K562 (cell line): ENCODE measurements around the gene GALNT15. TPM values are rescaled to one million over a fixed set of nuclear protein-coding genes. Genes with fewer than 3 reads are reported as not detected.

Source experiments
- DIDO1 ChIP-seq: fragments of 450-650 bp; IDR thresholded peaks from 2 replicates; pipeline ENCODE4 v1.6.1; 2016; ENCODE audit warnings: low read depth, missing biosample characterization, missing genetic modification characterization
- FUS ChIP-seq: fragments of 200-400 bp; formaldehyde crosslinking; optimal IDR thresholded peaks from 2 replicates; pipeline ENCODE3; 2017; ENCODE audit warnings: low read depth, low read length
- GABPA ChIP-seq: fragments of 200-800 bp; sonication (Bioruptor generic); conservative IDR thresholded peaks from 2 replicates; pipeline ENCODE4 v1.6.1; 2016; ENCODE audit warnings: low read depth, missing genetic modification characterization, missing compliant biosample characterization
- MAFK ChIP-seq: IDR thresholded peaks from 2 replicates; pipeline ENCODE4 v1.6.1; 2011; ENCODE audit warnings: low read length, improper control_type of control experiment
- NFATC3 ChIP-seq: fragments of 450-650 bp; IDR thresholded peaks from 2 replicates; pipeline ENCODE4 v1.6.1; 2017; ENCODE audit warnings: mild to moderate bottlenecking
- NR2C1 ChIP-seq, 2 experiments: fragments of 450-650 bp; IDR thresholded peaks; 2 replicates each; pipeline ENCODE4 v1.6.1; 2017; ENCODE audit warnings: mild to moderate bottlenecking in 2 of 2, antibody characterized with exemption in 1 of 2, inconsistent platforms in 1 of 2, missing compliant biosample characterization in 1 of 2, missing genetic modification characterization in 1 of 2
- RAD21 ChIP-seq, 2 experiments: fragments of 250-450 bp in 1 of 2; fragments of 450-650 bp in 1 of 2; sonication (Bioruptor Pico) in 1 of 2; formaldehyde crosslinking in 1 of 2; IDR thresholded peaks in 1 of 2; conservative IDR thresholded peaks in 1 of 2; 2 replicates each; pipeline versions ENCODE4 v1.4.0 to v1.8.0; 2020 to 2022; ENCODE audit warnings: mild to moderate bottlenecking in 2 of 2, moderate library complexity in 1 of 2
- TCFL5 ChIP-seq: fragments of 250-450 bp; sonication (Bioruptor Pico); conservative IDR thresholded peaks from 2 replicates; pipeline ENCODE4 v1.6.1; 2021; ENCODE audit warnings: mild to moderate bottlenecking, moderate library complexity, matching md5 sums
- TEAD2 ChIP-seq: fragments of 450-650 bp; IDR thresholded peaks from 2 replicates; pipeline ENCODE4 v1.6.1; 2016; ENCODE audit warnings: missing genetic modification characterization, control low read depth, missing compliant biosample characterization
- polyA plus RNA-seq, 8 experiments: library from polyadenylated mRNA; depleted of rRNA in 4 of 8; stranded (reverse) in 5 of 8; unstranded in 3 of 8; fragments of >200 nt; fragmentation: Nextera tagmentation in 2 of 8; fragmentation: Illumina TruSeq in 1 of 8; extraction: Ambion mirVana in 2 of 8; extraction: Trizol in 1 of 8; gene quantifications; 2 replicates each; pipeline versions ENCODE4 v1.2.1 to v1.2.3, GENCODE V29; 2011 to 2014; ENCODE audit warnings: inconsistent platforms in 1 of 8, missing spikeins in 1 of 8
- total RNA-seq, 7 experiments: library from RNA; depleted of rRNA in 6 of 7; stranded (reverse); fragments of >200 nt in 6 of 7; fragmentation: Illumina TruSeq in 2 of 7; extraction: Trizol in 2 of 7; gene quantifications; 2 replicates each; pipeline versions ENCODE4 v1.2.1 to v1.2.3, GENCODE V29; 2011 to 2021; ENCODE audit warnings: low replicate concordance in 1 of 7
- TF ChIP-seq, protein P1 (sequence below): fragments of 250-450 bp; sonication (Bioruptor Pico); IDR thresholded peaks from 2 replicates; pipeline ENCODE4 v1.8.0; 2021; ENCODE audit warnings: mild to moderate bottlenecking, moderate library complexity
- TF ChIP-seq, protein P2 (sequence below): fragments of 200-800 bp; sonication (Bioruptor generic); IDR thresholded peaks from 2 replicates; pipeline ENCODE4 v1.6.1; 2016; ENCODE audit warnings: missing genetic modification characterization, missing compliant biosample characterization
- TF ChIP-seq, protein P3 (sequence below), 2 experiments: IDR thresholded peaks; 2 replicates each; pipeline ENCODE4 v1.6.1; 2012; ENCODE audit warnings: improper control_type of control experiment in 2 of 2, low read depth in 2 of 2, low read length in 2 of 2, borderline replicate concordance in 1 of 2
- TF ChIP-seq, protein P4 (sequence below): fragments of 450-650 bp; IDR thresholded peaks from 2 replicates; pipeline ENCODE4 v1.6.1; 2014; ENCODE audit warnings: low read depth, mild to moderate bottlenecking, moderate library complexity, borderline replicate concordance
- TF ChIP-seq, protein P5 (sequence below): fragments of 200-800 bp; sonication (Bioruptor generic); IDR thresholded peaks from 2 replicates; pipeline ENCODE4 v1.6.1; 2017; ENCODE audit warnings: missing genetic modification characterization, missing compliant biosample characterization

The GALNT15 gene
- total and polyA plus RNA-seq, 9 of the 15 experiments (the other 6 are each of a cell fraction or from before 2014, with no cell fraction given), result not detected

DNA sequence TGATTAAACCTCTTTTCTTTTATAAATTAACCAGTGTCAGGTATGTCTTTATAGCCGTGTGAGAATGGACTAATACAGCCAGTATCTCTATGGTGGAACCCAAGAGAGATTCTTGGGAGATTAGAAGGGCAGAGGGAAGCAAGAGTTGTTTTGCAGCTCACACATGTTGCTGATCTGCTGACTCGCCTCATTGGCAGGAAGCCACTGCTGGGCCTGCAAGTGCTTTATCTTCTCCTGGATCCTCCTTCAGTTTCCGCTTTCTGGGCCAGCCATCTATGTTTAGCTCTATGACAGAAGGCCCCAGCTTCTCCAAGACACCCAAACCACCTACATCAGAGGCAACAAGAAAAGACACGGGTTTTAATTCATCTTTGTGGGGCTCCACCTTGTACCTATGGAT lies 23.4 kb upstream of the GALNT15 start (continued):
- TF ChIP-seq, protein P1, sequence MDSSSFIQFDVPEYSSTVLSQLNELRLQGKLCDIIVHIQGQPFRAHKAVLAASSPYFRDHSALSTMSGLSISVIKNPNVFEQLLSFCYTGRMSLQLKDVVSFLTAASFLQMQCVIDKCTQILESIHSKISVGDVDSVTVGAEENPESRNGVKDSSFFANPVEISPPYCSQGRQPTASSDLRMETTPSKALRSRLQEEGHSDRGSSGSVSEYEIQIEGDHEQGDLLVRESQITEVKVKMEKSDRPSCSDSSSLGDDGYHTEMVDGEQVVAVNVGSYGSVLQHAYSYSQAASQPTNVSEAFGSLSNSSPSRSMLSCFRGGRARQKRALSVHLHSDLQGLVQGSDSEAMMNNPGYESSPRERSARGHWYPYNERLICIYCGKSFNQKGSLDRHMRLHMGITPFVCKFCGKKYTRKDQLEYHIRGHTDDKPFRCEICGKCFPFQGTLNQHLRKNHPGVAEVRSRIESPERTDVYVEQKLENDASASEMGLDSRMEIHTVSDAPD (CRISPR knock-in tag), result no peak
- TF ChIP-seq TCFL5 (no peak), RAD21 (CRISPR knock-in tag; conservative IDR thresholded peaks at IDR 0.05 in 1 of 2, IDR thresholded peaks at IDR 0.05 in 1 of 2) (no peak), TEAD2 (no peak), DIDO1 (tag) (no peak), MAFK (peak; percentile 25; the same call in 1 of the 2 replicates), FUS (no peak), GABPA (tag) (peak; percentile 57; the same call in 1 of the 2 replicates), NR2C1 (IDR thresholded peaks at IDR 0.05) (no peak), NR2C1 (tag; IDR thresholded peaks at IDR 0.05) (no peak), NFATC3 (no peak)
- TF ChIP-seq, protein P2, sequence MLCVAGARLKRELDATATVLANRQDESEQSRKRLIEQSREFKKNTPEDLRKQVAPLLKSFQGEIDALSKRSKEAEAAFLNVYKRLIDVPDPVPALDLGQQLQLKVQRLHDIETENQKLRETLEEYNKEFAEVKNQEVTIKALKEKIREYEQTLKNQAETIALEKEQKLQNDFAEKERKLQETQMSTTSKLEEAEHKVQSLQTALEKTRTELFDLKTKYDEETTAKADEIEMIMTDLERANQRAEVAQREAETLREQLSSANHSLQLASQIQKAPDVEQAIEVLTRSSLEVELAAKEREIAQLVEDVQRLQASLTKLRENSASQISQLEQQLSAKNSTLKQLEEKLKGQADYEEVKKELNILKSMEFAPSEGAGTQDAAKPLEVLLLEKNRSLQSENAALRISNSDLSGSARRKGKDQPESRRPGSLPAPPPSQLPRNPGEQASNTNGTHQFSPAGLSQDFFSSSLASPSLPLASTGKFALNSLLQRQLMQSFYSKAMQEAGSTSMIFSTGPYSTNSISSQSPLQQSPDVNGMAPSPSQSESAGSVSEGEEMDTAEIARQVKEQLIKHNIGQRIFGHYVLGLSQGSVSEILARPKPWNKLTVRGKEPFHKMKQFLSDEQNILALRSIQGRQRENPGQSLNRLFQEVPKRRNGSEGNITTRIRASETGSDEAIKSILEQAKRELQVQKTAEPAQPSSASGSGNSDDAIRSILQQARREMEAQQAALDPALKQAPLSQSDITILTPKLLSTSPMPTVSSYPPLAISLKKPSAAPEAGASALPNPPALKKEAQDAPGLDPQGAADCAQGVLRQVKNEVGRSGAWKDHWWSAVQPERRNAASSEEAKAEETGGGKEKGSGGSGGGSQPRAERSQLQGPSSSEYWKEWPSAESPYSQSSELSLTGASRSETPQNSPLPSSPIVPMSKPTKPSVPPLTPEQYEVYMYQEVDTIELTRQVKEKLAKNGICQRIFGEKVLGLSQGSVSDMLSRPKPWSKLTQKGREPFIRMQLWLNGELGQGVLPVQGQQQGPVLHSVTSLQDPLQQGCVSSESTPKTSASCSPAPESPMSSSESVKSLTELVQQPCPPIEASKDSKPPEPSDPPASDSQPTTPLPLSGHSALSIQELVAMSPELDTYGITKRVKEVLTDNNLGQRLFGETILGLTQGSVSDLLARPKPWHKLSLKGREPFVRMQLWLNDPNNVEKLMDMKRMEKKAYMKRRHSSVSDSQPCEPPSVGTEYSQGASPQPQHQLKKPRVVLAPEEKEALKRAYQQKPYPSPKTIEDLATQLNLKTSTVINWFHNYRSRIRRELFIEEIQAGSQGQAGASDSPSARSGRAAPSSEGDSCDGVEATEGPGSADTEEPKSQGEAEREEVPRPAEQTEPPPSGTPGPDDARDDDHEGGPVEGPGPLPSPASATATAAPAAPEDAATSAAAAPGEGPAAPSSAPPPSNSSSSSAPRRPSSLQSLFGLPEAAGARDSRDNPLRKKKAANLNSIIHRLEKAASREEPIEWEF (CRISPR knock-in tag), result no peak
- TF ChIP-seq, protein P3, sequence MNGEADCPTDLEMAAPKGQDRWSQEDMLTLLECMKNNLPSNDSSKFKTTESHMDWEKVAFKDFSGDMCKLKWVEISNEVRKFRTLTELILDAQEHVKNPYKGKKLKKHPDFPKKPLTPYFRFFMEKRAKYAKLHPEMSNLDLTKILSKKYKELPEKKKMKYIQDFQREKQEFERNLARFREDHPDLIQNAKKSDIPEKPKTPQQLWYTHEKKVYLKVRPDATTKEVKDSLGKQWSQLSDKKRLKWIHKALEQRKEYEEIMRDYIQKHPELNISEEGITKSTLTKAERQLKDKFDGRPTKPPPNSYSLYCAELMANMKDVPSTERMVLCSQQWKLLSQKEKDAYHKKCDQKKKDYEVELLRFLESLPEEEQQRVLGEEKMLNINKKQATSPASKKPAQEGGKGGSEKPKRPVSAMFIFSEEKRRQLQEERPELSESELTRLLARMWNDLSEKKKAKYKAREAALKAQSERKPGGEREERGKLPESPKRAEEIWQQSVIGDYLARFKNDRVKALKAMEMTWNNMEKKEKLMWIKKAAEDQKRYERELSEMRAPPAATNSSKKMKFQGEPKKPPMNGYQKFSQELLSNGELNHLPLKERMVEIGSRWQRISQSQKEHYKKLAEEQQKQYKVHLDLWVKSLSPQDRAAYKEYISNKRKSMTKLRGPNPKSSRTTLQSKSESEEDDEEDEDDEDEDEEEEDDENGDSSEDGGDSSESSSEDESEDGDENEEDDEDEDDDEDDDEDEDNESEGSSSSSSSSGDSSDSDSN (IDR thresholded peaks at IDR 0.05; ENCODE audit: borderline replicate concordance in 1 of 2, low read depth in 2 of 2, low read length in 2 of 2), result no peak
- TF ChIP-seq, protein P4, sequence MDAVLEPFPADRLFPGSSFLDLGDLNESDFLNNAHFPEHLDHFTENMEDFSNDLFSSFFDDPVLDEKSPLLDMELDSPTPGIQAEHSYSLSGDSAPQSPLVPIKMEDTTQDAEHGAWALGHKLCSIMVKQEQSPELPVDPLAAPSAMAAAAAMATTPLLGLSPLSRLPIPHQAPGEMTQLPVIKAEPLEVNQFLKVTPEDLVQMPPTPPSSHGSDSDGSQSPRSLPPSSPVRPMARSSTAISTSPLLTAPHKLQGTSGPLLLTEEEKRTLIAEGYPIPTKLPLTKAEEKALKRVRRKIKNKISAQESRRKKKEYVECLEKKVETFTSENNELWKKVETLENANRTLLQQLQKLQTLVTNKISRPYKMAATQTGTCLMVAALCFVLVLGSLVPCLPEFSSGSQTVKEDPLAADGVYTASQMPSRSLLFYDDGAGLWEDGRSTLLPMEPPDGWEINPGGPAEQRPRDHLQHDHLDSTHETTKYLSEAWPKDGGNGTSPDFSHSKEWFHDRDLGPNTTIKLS, result no peak
- TF ChIP-seq, protein P5, sequence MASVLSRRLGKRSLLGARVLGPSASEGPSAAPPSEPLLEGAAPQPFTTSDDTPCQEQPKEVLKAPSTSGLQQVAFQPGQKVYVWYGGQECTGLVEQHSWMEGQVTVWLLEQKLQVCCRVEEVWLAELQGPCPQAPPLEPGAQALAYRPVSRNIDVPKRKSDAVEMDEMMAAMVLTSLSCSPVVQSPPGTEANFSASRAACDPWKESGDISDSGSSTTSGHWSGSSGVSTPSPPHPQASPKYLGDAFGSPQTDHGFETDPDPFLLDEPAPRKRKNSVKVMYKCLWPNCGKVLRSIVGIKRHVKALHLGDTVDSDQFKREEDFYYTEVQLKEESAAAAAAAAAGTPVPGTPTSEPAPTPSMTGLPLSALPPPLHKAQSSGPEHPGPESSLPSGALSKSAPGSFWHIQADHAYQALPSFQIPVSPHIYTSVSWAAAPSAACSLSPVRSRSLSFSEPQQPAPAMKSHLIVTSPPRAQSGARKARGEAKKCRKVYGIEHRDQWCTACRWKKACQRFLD (CRISPR knock-in tag), result no peak
